NCI-H2196 (cell line): ENCODE data around the gene SHC4.
A peak's percentile ranks its signal among the peaks of the same experiment; 100 is the strongest.
"Not testable (repeated sequence)": the region's sequence is repeated elsewhere in the genome, so short reads cannot be mapped to it uniquely, and the experiment has no call there.

Experiments used
- DNase-seq: peaks from one replicate; lab custom pipeline; 2025; ENCODE audit not compliant: unreplicated experiment; lab: John Stamatoyannopoulos, UW

Gene SHC4

GRCh38 chr15:48802257-48802656 lies 161.5 kb downstream of the SHC4 start:
- DNase-seq = no peak

GRCh38 chr15:48800811-48801455 lies 162.8 kb downstream of the SHC4 start:
- DNase-seq = peak; percentile 21

GRCh38 chr15:48800245-48800644 lies 163.5 kb downstream of the SHC4 start:
- no peak for DNase-seq

- no peak for DNase-seq
Measured at GRCh38 chr15:48798319-48798718, 165.4 kb downstream of the SHC4 start.

- DNase-seq = no peak
Measured at GRCh38 chr15:48796930-48797329, 166.8 kb downstream of the SHC4 start.

- DNase-seq = no peak
Measured at GRCh38 chr15:48796521-48796920, 167.2 kb downstream of the SHC4 start.

- DNase-seq = no peak
Measured at GRCh38 chr15:48795901-48796300, 167.8 kb downstream of the SHC4 start.

- no peak for DNase-seq
Measured at GRCh38 chr15:48794697-48795134, 169.0 kb downstream of the SHC4 start.

- DNase-seq = no peak
Measured at GRCh38 chr15:48792408-48792807, 171.3 kb downstream of the SHC4 start.

GRCh38 chr15:48790466-48791115 lies 173.1 kb downstream of the SHC4 start:
- DNase-seq = not testable (repeated sequence)

- no peak for DNase-seq
Measured at GRCh38 chr15:48785712-48786111, 178.0 kb downstream of the SHC4 start.

- DNase-seq = no peak
Measured at GRCh38 chr15:48785195-48785594, 178.5 kb downstream of the SHC4 start.

GRCh38 chr15:48784756-48785155 lies 179.0 kb downstream of the SHC4 start:
- no peak for DNase-seq

GRCh38 chr15:48782911-48783310 lies 180.8 kb downstream of the SHC4 start:
- no peak for DNase-seq

- DNase-seq = no peak
Measured at GRCh38 chr15:48781481-48782081, 182.1 kb downstream of the SHC4 start.

GRCh38 chr15:48781017-48781416 lies 182.7 kb downstream of the SHC4 start:
- no peak for DNase-seq

GRCh38 chr15:48778331-48778730 lies 185.4 kb downstream of the SHC4 start:
- DNase-seq = no peak

- DNase-seq = no peak
Measured at GRCh38 chr15:48777645-48778330, 185.9 kb downstream of the SHC4 start.

GRCh38 chr15:48775546-48775945 lies 188.2 kb downstream of the SHC4 start:
- no peak for DNase-seq

GRCh38 chr15:48774484-48774883 lies 189.2 kb downstream of the SHC4 start:
- no peak for DNase-seq
